HepG2 (cell line): ENCODE measurements around the gene ARL15. TPM values are rescaled to one million over a fixed set of nuclear protein-coding genes. Genes with fewer than 3 reads are reported as not detected.

ENCODE experiments used
- ATAC-seq: fragments of 200-7000 bp; cut with Tn5 transposase; 3 replicates; pipeline ENCODE4 v1.9.1; 2020; ENCODE audit warnings: mild to moderate bottlenecking, moderate library complexity
- BruUV-seq: library from RNA; stranded (reverse); fragments of 400-500 nt; replicated peaks from 2 replicates; lab custom pipeline; 2021; lab: Mats Ljungman, UMichigan
- CTCF ChIA-PET: fragments of 300-600 bp; formaldehyde crosslinking; extraction: SDS; loops from one replicate; lab custom pipeline; 2021; ENCODE audit warnings: low total read pairs, inconsistent platforms, low intra/inter-chr PET ratio; lab: Yijun Ruan, JAX
- POLR2A ChIA-PET: fragments of 350-600 bp; sonication (Branson Sonifier 250); formaldehyde crosslinking; loops from one replicate; lab custom pipeline; 2020; ENCODE audit warnings: antibody characterized with exemption, inconsistent platforms; lab: Yijun Ruan, JAX
- DNase-seq: peaks from one replicate; pipeline ENCODE4 v3.0.0-alpha.2; 2015; ENCODE audit warnings: low spot score
- FAIRE-seq: peaks from 3 replicates; lab custom pipeline; 2011; peaks lifted over from hg19 to GRCh38; lab: Jason Lieb, UNC
- H2AFZ ChIP-seq: one replicate; pipeline ENCODE4 v1.6.1; 2011; ENCODE audit warnings: low read length, inconsistent platforms
- H3K27ac ChIP-seq: fragments of 300-600 bp; 3 replicates; pipeline ENCODE4 v1.8.0; 2011; ENCODE audit warnings: mixed run types, mild to moderate bottlenecking, mixed read lengths, low read length, inconsistent platforms; ENCODE audit not compliant: insufficient read depth; ENCODE audit errors: extremely low read length
- H3K27me3 ChIP-seq, 2 experiments: fragments of 200-600 bp in 1 of 2; 2 replicates in 1 of 2; 3 replicates in 1 of 2; pipeline versions ENCODE4 v1.6.0 to v1.8.0; 2011; ENCODE audit warnings: low read length in 2 of 2, mild to moderate bottlenecking in 2 of 2, moderate library complexity in 2 of 2, inconsistent platforms in 1 of 2; ENCODE audit not compliant: insufficient read depth in 2 of 2, control insufficient read depth in 1 of 2
- H3K36me3 ChIP-seq, 2 experiments: fragments of 200-600 bp in 1 of 2; replicated peaks in 1 of 2; 2 replicates in 1 of 2; 3 replicates in 1 of 2; pipeline versions ENCODE4 v1.5.1 to v1.8.0; 2011; ENCODE audit warnings: low read length in 2 of 2, inconsistent platforms in 1 of 2; ENCODE audit not compliant: insufficient read depth in 2 of 2, control insufficient read depth in 1 of 2
- H3K4me1 ChIP-seq: 2 replicates; pipeline ENCODE4 v1.5.1; 2012; ENCODE audit warnings: low read length, inconsistent platforms; ENCODE audit not compliant: insufficient read depth
- H3K4me2 ChIP-seq: 2 replicates; pipeline ENCODE4 v1.6.0; 2011; ENCODE audit warnings: low read depth, low read length, inconsistent platforms
- H3K4me3 ChIP-seq, 3 experiments: fragments of 200-600 bp in 1 of 3; sonication (generic), shearing (Covaris generic) in 1 of 3; replicated peaks in 1 of 3; 2 replicates each; pipeline ENCODE4 v1.5.1; 2011 to 2016; ENCODE audit warnings: low read length in 3 of 3, inconsistent platforms in 2 of 3, low read depth in 2 of 3, mild to moderate bottlenecking in 2 of 3, control low read depth in 1 of 3, mixed read lengths in 1 of 3; ENCODE audit not compliant: insufficient read depth in 1 of 3
- H3K79me2 ChIP-seq: one replicate; pipeline ENCODE4 v1.6.1; 2011; ENCODE audit warnings: low read length, inconsistent platforms; ENCODE audit not compliant: insufficient read depth
- H3K9ac ChIP-seq: 2 replicates; pipeline ENCODE4 v1.6.0; 2011; ENCODE audit warnings: mild to moderate bottlenecking, low read depth, low read length, inconsistent platforms; ENCODE audit not compliant: insufficient read depth
- H3K9me3 ChIP-seq: 2 replicates; pipeline ENCODE4 v1.5.1; 2012; ENCODE audit warnings: mild to moderate bottlenecking, low read length
- H4K20me1 ChIP-seq: 2 replicates; pipeline ENCODE4 v1.6.0; 2011; ENCODE audit warnings: inconsistent platforms, mild to moderate bottlenecking, low read length, moderate library complexity; ENCODE audit not compliant: insufficient read depth
- ARHGAP35 ChIP-seq: sonication (generic); formaldehyde crosslinking; IDR thresholded peaks from 2 replicates; pipeline ENCODE4 v1.9.0; 2022; ENCODE audit warnings: mild to moderate bottlenecking, inconsistent platforms, moderate library complexity, missing genetic modification reagents, borderline replicate concordance
- BORCS8-MEF2B ChIP-seq: sonication (generic); formaldehyde crosslinking; IDR thresholded peaks from 2 replicates; pipeline ENCODE4 v1.8.0; 2022; ENCODE audit warnings: mild to moderate bottlenecking, missing genetic modification reagents
- KIAA2018 ChIP-seq: sonication (generic); formaldehyde crosslinking; IDR thresholded peaks from 2 replicates; pipeline ENCODE4 v1.5.0; 2020; ENCODE audit warnings: mild to moderate bottlenecking, missing genetic modification reagents, borderline replicate concordance
- KLF11 ChIP-seq: IDR thresholded peaks from 2 replicates; pipeline ENCODE4 v1.6.1; 2016; ENCODE audit warnings: missing compliant biosample characterization
- PHF8 ChIP-seq: sonication (generic); formaldehyde crosslinking; IDR thresholded peaks from 2 replicates; pipeline ENCODE4 v1.5.0; 2020; ENCODE audit warnings: missing genetic modification reagents
- POLR2G ChIP-seq: fragments of 200-400 bp; formaldehyde crosslinking; IDR thresholded peaks from 2 replicates; pipeline ENCODE4 v1.6.1; 2018; ENCODE audit warnings: mild to moderate bottlenecking, low read depth, low read length, moderate library complexity
- SETDB1 ChIP-seq: sonication (generic); formaldehyde crosslinking; IDR thresholded peaks from 2 replicates; pipeline ENCODE4 v1.5.1; 2020; ENCODE audit warnings: missing genetic modification reagents, mild to moderate bottlenecking, borderline replicate concordance
- TERF1 ChIP-seq: sonication (generic); formaldehyde crosslinking; IDR thresholded peaks from 2 replicates; pipeline ENCODE4 v1.8.0; 2022; ENCODE audit warnings: mild to moderate bottlenecking, missing genetic modification reagents, moderate library complexity
- ZNF10 ChIP-seq: sonication (generic); formaldehyde crosslinking; IDR thresholded peaks from 2 replicates; pipeline ENCODE4 v1.4.0; 2020; ENCODE audit warnings: mild to moderate bottlenecking, low read depth, missing genetic modification reagents, borderline replicate concordance
- ZNF543 ChIP-seq: sonication (generic); formaldehyde crosslinking; IDR thresholded peaks from 2 replicates; pipeline ENCODE4 v1.4.0; 2020; ENCODE audit warnings: mild to moderate bottlenecking, missing genetic modification reagents
- ZNF616 ChIP-seq: sonication (generic); formaldehyde crosslinking; IDR thresholded peaks from 2 replicates; pipeline ENCODE4 v1.5.0; 2020; ENCODE audit warnings: low read depth, mild to moderate bottlenecking, missing genetic modification reagents
- WGBS: methylation state at CpG from one replicate; pipeline ENCODE4 v1.1.6; 2017; ENCODE audit warnings: low lambda C conversion rate; 5-methylcytosine and 5-hydroxymethylcytosine counted together
- in situ Hi-C: cut with HindIII; loops from 2 replicates; pipeline ENCODE4 v1.10.0; 2017; ENCODE audit warnings: low pct_unique_long_range_greater_than_20kb; ENCODE audit not compliant: extremely low pct_ligation_motif_present
- intact Hi-C: fragments of 100-400 bp; cut with micrococcal nuclease; formaldehyde crosslinking; loops from one replicate; pipeline ENCODE4 v1.10.0; 2022; ENCODE audit not compliant: unreplicated experiment
- polyA plus RNA-seq, 8 experiments: library from polyadenylated mRNA; depleted of rRNA in 3 of 8; stranded (reverse) in 7 of 8; unstranded in 1 of 8; fragments of >200 nt; fragmentation: Illumina TruSeq in 4 of 8; extraction: Trizol in 4 of 8; gene quantifications; 2 replicates each; pipeline versions ENCODE4 v1.2.1 to v1.2.3, GENCODE V29; 2011 to 2016; ENCODE audit warnings: low read depth in 4 of 8, missing spikeins in 1 of 8, mixed read lengths in 1 of 8; ENCODE audit not compliant: insufficient read depth in 1 of 8
- total RNA-seq, 5 experiments: library from RNA; depleted of rRNA; stranded (reverse); fragments of >200 nt; fragmentation: Illumina TruSeq; extraction: Trizol; gene quantifications; 2 replicates each; pipeline ENCODE4 v1.2.3, GENCODE V29; 2016; ENCODE audit warnings: low read depth in 1 of 5

ARL15 gene
- total and polyA plus RNA-seq, 2 of the 13 experiments (the other 11 are each of a cell fraction or from before 2014, with no cell fraction given) = 2.5 to 7.7 TPM

- no peaks in the 10 kb centered on the region for H3K27me3 ChIP-seq
- H4K20me1 ChIP-seq = no peaks in the 10 kb centered on the region
- WGBS = 88% methylated on average over 7 of the region's 7 CpGs
- H3K36me3 ChIP-seq = no peaks in the 10 kb centered on the region
- TF ChIP-seq ZNF616 (CRISPR knock-in tag) = no peak
- no peak for TF ChIP-seq BORCS8-MEF2B (CRISPR knock-in tag)
- no peak for TF ChIP-seq KLF11 (CRISPR knock-in tag)
- no peak for TF ChIP-seq TERF1
- no peak for TF ChIP-seq POLR2G
- no peak for TF ChIP-seq KIAA2018
- no peak for TF ChIP-seq ZNF543
- TF ChIP-seq ARHGAP35 = no peak
- no peak for TF ChIP-seq PHF8
- no peak for TF ChIP-seq SETDB1
- no peak for TF ChIP-seq ZNF10 (CRISPR knock-in tag)
- in situ Hi-C loops (no loop called here), intact Hi-C loops (no loop called here)
- no peak overlapping the region for H3K27ac ChIP-seq
- no TSS peak for BruUV-seq
- ChIA-PET POLR2A (no interaction called here), CTCF (no interaction called here)
- FAIRE-seq = no peak
- no peak overlapping the region for H2AFZ ChIP-seq
- no peak overlapping the region for H3K9ac ChIP-seq
- no peaks in the 10 kb centered on the region for H3K4me1 ChIP-seq
- no peak overlapping the region for H3K4me2 ChIP-seq
- no peaks in the 10 kb centered on the region for H3K9me3 ChIP-seq
- ATAC-seq = no peak
- no peaks in the 10 kb centered on the region for H3K79me2 ChIP-seq
- no peak for DNase-seq
- H3K4me3 ChIP-seq = no peak overlapping the region
Observed at GRCh38 chr5:53890490-53890889, 419.9 kb downstream of the ARL15 start.
